Mucosa of descending colon (tissue), 3 donors: Measurements from ENCODE around the gene KLHL11. TPM values are rescaled to one million over a fixed set of nuclear protein-coding genes. Genes with fewer than 3 reads are reported as not detected.

Experiments used
- ATAC-seq: fragments of 200-7000 bp; cut with Tn5 transposase; one replicate; pipeline ENCODE4 v1.9.1; 2020; ENCODE audit warnings: mild to moderate bottlenecking, moderate library complexity
- DNase-seq, 3 donors: peaks; one replicate each; pipeline ENCODE4 v3.0.0-alpha.2; 2020
- H3K36me3 ChIP-seq: fragments of 200-600 bp; one replicate; pipeline ENCODE4 v1.8.0; 2021; ENCODE audit warnings: low read depth, mild to moderate bottlenecking
- H3K4me1 ChIP-seq: fragments of 200-600 bp; one replicate; pipeline ENCODE4 v1.8.0; 2021; ENCODE audit warnings: low read depth, mild to moderate bottlenecking
- H3K4me3 ChIP-seq: fragments of 200-600 bp; one replicate; pipeline ENCODE4 v1.8.0; 2021; ENCODE audit warnings: mild to moderate bottlenecking
- H3K9me3 ChIP-seq: fragments of 200-600 bp; one replicate; pipeline ENCODE4 v1.8.0; 2021; ENCODE audit warnings: mild to moderate bottlenecking
- intact Hi-C, 2 donors: fragments of 100-400 bp; cut with DNase I in 1 of 2; cut with micrococcal nuclease in 1 of 2; formaldehyde crosslinking; loops; one replicate each; pipeline versions ENCODE4 v1.11.0 to v1.11.1; 2022; cut with DNase I, micrococcal nuclease
- total RNA-seq, 3 donors: library from RNA; stranded (reverse); fragmentation: NEBNext Ultra II Directional in 2 of 3; extraction: Animal tissue kit (Norgen Biotek cat#: 25700) in 2 of 3; gene quantifications; one replicate each; pipeline versions ENCODE4 v1.2.1 to v1.2.4, GENCODE V29; 2021 to 2023
- TF ChIP-seq, protein P1 (sequence below): fragments of 200-600 bp; IDR thresholded peaks from one replicate; pipeline ENCODE4 v1.8.0; 2022; ENCODE audit warnings: antibody characterized with exemption, mild to moderate bottlenecking
- donor health status: DM: no; HTN: no; CAD: no; lungs with moderate emphysema.
- donor health status: DM: no; HTN: no; CAD: no.
- donor health status: DM: no; HTN: yes; CAD: no.

KLHL11 gene
- total RNA-seq, 3 donors from 2014 or later, result 7.6 to 14.7 (median 8.5) TPM

DNA sequence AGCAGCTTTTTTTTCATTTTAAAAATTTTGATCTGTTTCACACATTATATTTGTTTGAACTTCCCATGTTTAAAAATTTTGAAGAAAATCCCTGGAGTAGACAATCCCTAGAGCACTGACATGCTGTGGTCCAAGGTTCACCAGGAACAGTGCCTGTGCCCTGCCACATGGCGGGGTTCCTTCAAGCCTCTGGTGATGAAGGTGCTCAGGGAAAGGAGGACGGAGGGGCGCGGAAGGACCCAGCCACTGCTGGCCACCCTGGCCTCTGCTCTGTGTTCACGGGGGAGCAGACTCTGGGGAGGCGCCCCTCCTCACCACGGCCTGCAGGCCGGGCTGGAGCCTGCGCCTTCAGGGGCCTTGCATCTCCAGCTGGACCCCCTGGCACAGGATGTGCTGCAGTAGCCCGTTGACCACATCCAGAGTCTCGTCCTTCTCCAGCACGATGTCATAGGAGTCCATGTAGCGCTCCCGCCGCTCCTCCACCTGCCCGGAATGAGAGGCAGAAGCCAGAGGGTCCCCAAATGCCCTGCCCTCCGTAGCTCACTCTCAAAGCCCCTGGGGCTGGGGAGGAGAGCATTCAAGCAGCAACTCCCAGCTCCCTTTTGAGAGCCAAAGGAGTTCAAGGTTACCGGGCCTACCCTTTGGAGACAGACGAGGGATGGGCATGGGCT is 39.9 kb downstream of the KLHL11 start:
- Histone ChIP-seq H3K4me3 (no peak overlapping the region), H3K36me3 (no peaks in the 10 kb centered on the region), H3K9me3 (no peaks in the 10 kb centered on the region), H3K4me1 (no peaks in the 10 kb centered on the region)
- intact Hi-C loops, result no loop called here
- no peak for ATAC-seq
- peak in 1 of 3 donors; percentile 36 for DNase-seq
- TF ChIP-seq, protein P1, sequence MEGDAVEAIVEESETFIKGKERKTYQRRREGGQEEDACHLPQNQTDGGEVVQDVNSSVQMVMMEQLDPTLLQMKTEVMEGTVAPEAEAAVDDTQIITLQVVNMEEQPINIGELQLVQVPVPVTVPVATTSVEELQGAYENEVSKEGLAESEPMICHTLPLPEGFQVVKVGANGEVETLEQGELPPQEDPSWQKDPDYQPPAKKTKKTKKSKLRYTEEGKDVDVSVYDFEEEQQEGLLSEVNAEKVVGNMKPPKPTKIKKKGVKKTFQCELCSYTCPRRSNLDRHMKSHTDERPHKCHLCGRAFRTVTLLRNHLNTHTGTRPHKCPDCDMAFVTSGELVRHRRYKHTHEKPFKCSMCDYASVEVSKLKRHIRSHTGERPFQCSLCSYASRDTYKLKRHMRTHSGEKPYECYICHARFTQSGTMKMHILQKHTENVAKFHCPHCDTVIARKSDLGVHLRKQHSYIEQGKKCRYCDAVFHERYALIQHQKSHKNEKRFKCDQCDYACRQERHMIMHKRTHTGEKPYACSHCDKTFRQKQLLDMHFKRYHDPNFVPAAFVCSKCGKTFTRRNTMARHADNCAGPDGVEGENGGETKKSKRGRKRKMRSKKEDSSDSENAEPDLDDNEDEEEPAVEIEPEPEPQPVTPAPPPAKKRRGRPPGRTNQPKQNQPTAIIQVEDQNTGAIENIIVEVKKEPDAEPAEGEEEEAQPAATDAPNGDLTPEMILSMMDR, result no peak

- TF ChIP-seq, protein P1, result no peak
- intact Hi-C loops, result no loop called here
- Histone ChIP-seq H3K4me3 (no peak overlapping the region), H3K4me1 (no peaks in the 10 kb centered on the region), H3K9me3 (no peaks in the 10 kb centered on the region), H3K36me3 (no peaks in the 10 kb centered on the region)
- DNase-seq (peak in 1 of 3 donors; percentile 17), ATAC-seq (no peak)
Observed at GRCh38 chr17:41824086-41824485, 41.1 kb downstream of the KLHL11 start.

- TF ChIP-seq, protein P1, result no peak
- H3K9me3 ChIP-seq, result no peaks in the 10 kb centered on the region
- intact Hi-C loops, result no loop called here
- ATAC-seq (no peak), DNase-seq (peak in 1 of 3 donors; percentile 26)
- no peaks in the 10 kb centered on the region for H3K36me3 ChIP-seq
- no peaks in the 10 kb centered on the region for H3K4me1 ChIP-seq
- no peak overlapping the region for H3K4me3 ChIP-seq
Observed at GRCh38 chr17:41823580-41823979, 41.6 kb downstream of the KLHL11 start.

- Histone ChIP-seq H3K4me1 (no peaks in the 10 kb centered on the region), H3K4me3 (no peak overlapping the region), H3K9me3 (no peaks in the 10 kb centered on the region), H3K36me3 (no peaks in the 10 kb centered on the region)
- ATAC-seq (no peak), DNase-seq (peak in 1 of 3 donors; percentile 10)
- TF ChIP-seq, protein P1, result no peak
- intact Hi-C loops, result no loop called here
Observed at GRCh38 chr17:41823141-41823524, 42.1 kb downstream of the KLHL11 start.

- ATAC-seq, result no peak
- TF ChIP-seq, protein P1, result no peak
- intact Hi-C loops, result no loop called here
Observed at GRCh38 chr17:41822216-41823140, 42.7 kb downstream of the KLHL11 start.

More at GRCh38 chr17:41822216-41823140, 42.7 kb downstream of the KLHL11 start:
- DNase-seq, result no peak
- no peaks in the 10 kb centered on the region for H3K36me3 ChIP-seq
- H3K4me3 ChIP-seq, result no peak overlapping the region
- H3K9me3 ChIP-seq, result no peaks in the 10 kb centered on the region
- H3K4me1 ChIP-seq, result no peaks in the 10 kb centered on the region
